Measurements from ENCODE around the gene IGF2BP2. TPM values are rescaled to one million over a fixed set of nuclear protein-coding genes. Genes with fewer than 3 reads are reported as not detected.

The IGF2BP2 gene
- total and polyA plus RNA-seq, 9 of the 15 experiments (the other 6 are each of a cell fraction or from before 2014, with no cell fraction given) = 3.2 to 59.6 (median 30.5) TPM

GRCh38 chr3:185807445-185808068 lies 17.3 kb downstream of the IGF2BP2 start (continued):
- TF ChIP-seq THRB (CRISPR knock-in tag; conservative IDR thresholded peaks at IDR 0.05) = no peak
- no peak for TF ChIP-seq ARHGAP35 (IDR thresholded peaks at IDR 0.05; ENCODE audit: partially characterized antibody)
- no peak for TF ChIP-seq TARDBP (IDR thresholded peaks at IDR 0.05)
- TF ChIP-seq MAFG (tag; conservative IDR thresholded peaks at IDR 0.05) = peak; percentile 85
- TF ChIP-seq PPARD (CRISPR knock-in tag; IDR thresholded peaks at IDR 0.05) = no peak
- peak; percentile 74 for TF ChIP-seq JUND (IDR thresholded peaks at IDR 0.05; ENCODE audit: borderline replicate concordance, low read depth, low read length)
- peak; percentile 66; the same call in 1 of the 3 replicates for TF ChIP-seq JUND (tag; IDR thresholded peaks at IDR 0.05; ENCODE audit: borderline replicate concordance, low read depth, low read length)
- TF ChIP-seq ZNF561 (CRISPR knock-in tag; conservative IDR thresholded peaks at IDR 0.05) = no peak
- TF ChIP-seq DACH1 (IDR thresholded peaks at IDR 0.05; ENCODE audit: partially characterized antibody) = peak; percentile 47
- TF ChIP-seq RFX5 (IDR thresholded peaks at IDR 0.05; ENCODE audit: low read depth, low read length) = no peak
- TF ChIP-seq SAFB (IDR thresholded peaks at IDR 0.05; ENCODE audit: borderline replicate concordance, low read depth, low read length) = no peak
- no peak for TF ChIP-seq PTBP1 (IDR thresholded peaks at IDR 0.05; ENCODE audit: low read depth, low read length)
- TF ChIP-seq SRSF9 (IDR thresholded peaks at IDR 0.05; ENCODE audit: borderline replicate concordance, low read depth, low read length) = no peak
- no peak for TF ChIP-seq LARP7 (IDR thresholded peaks at IDR 0.05)
- TF ChIP-seq KLF16 (IDR thresholded peaks at IDR 0.05) = no peak
- TF ChIP-seq ZSCAN32 (CRISPR knock-in tag; IDR thresholded peaks at IDR 0.05) = no peak
- TF ChIP-seq KDM5B (IDR thresholded peaks at IDR 0.05; ENCODE audit: insufficient replicate concordance, low read depth, low read length) = no peak
- TF ChIP-seq HEY1 (CRISPR knock-in tag; IDR thresholded peaks at IDR 0.05; ENCODE audit: borderline replicate concordance) = no peak
- peak; percentile 92 for TF ChIP-seq TFAP4 (CRISPR knock-in tag; IDR thresholded peaks at IDR 0.05; ENCODE audit: borderline replicate concordance)
- TF ChIP-seq MCM5 (IDR thresholded peaks at IDR 0.05; ENCODE audit: low read depth) = no peak
- TF ChIP-seq ILF3 (IDR thresholded peaks at IDR 0.05; ENCODE audit: borderline replicate concordance) = no peak
